ENCODE results near the gene AKNA.
"Not testable (repeated sequence)": the region's sequence is repeated elsewhere in the genome, so short reads cannot be mapped to it uniquely, and the experiment has no call there.

The AKNA gene

GRCh38 chr9:114327749-114328148, 60.0 kb downstream of the AKNA start:
- no peak overlapping the region for H3K4me2 ChIP-seq
- no peak overlapping the region for H3K4me3 ChIP-seq
- no peak overlapping the region for H3K9ac ChIP-seq
- no peak overlapping the region for H3K27ac ChIP-seq
- H4K20me1 ChIP-seq = peaks cover 0 to 4% (median 0%) of the 10 kb centered on the region in 11 experiments; a peak in 3 of 22 replicates
- H3K9me3 ChIP-seq (replicated peaks in 1 of 11) = peaks cover 0 to 8% (median 0%) of the 10 kb centered on the region in 11 experiments; a peak in 3 of 22 replicates
- H3K4me1 ChIP-seq = 0 out of 20 replicates have a peak, but pooled peaks cover 0 to 5% (median 0%) of the 10 kb centered on the region in 10 experiments
- no peaks in the 10 kb centered on the region for H3K36me3 ChIP-seq
- H3K27me3 ChIP-seq = no peaks in the 10 kb centered on the region
- no peak for TF ChIP-seq Cebpa-rat (IDR thresholded peaks at IDR 0.05)

- H3K4me3 ChIP-seq; H3K4me1 ChIP-seq; H3K36me3 ChIP-seq; H3K9me3 ChIP-seq (replicated peaks in 1 of 11); H3K9ac ChIP-seq; H3K4me2 ChIP-seq; H4K20me1 ChIP-seq; H3K27me3 ChIP-seq; H3K27ac ChIP-seq: not testable (repeated sequence)
Observed at GRCh38 chr9:114325684-114326254, 62.0 kb downstream of the AKNA start.

- not testable (repeated sequence) for H3K4me1 ChIP-seq; H3K4me3 ChIP-seq; H3K4me2 ChIP-seq; H4K20me1 ChIP-seq; H3K9me3 ChIP-seq (replicated peaks in 1 of 11); H3K27ac ChIP-seq; H3K9ac ChIP-seq; H3K27me3 ChIP-seq; H3K36me3 ChIP-seq
Observed at GRCh38 chr9:114324965-114325364, 62.8 kb downstream of the AKNA start.

GRCh38 chr9:114324492-114324891, 63.3 kb downstream of the AKNA start:
- H3K27me3 ChIP-seq = no peaks in the 10 kb centered on the region
- no peak for TF ChIP-seq Cebpa-rat (IDR thresholded peaks at IDR 0.05)
- H3K4me1 ChIP-seq = 0 out of 20 replicates have a peak, but pooled peaks cover 0 to 5% (median 0%) of the 10 kb centered on the region in 10 experiments
- H3K9me3 ChIP-seq (replicated peaks in 1 of 11) = peaks cover 0 to 8% (median 0%) of the 10 kb centered on the region in 11 experiments; a peak in 3 of 22 replicates
- no peak overlapping the region for H3K9ac ChIP-seq
- no peaks in the 10 kb centered on the region for H4K20me1 ChIP-seq
- H3K36me3 ChIP-seq = no peaks in the 10 kb centered on the region
- no peak overlapping the region for H3K27ac ChIP-seq
- no peak overlapping the region for H3K4me3 ChIP-seq
- no peak overlapping the region for H3K4me2 ChIP-seq

GRCh38 chr9:114323849-114324248, 63.9 kb downstream of the AKNA start:
- H3K36me3 ChIP-seq; H3K9ac ChIP-seq; H3K27me3 ChIP-seq; H4K20me1 ChIP-seq; H3K4me3 ChIP-seq; H3K27ac ChIP-seq; H3K4me1 ChIP-seq; H3K4me2 ChIP-seq; H3K9me3 ChIP-seq (replicated peaks in 1 of 11): not testable (repeated sequence)

GRCh38 chr9:114322831-114323531, 64.8 kb downstream of the AKNA start, which contains the start of gene ORM1:
ORM1 (plus strand) TSS chr9:114323098; CDS start chr9:114323134, 36 bp downstream.
- H3K9ac ChIP-seq; H3K4me3 ChIP-seq; H3K4me2 ChIP-seq; H3K27me3 ChIP-seq; H3K27ac ChIP-seq; H4K20me1 ChIP-seq; H3K9me3 ChIP-seq (replicated peaks in 1 of 11); H3K4me1 ChIP-seq; H3K36me3 ChIP-seq: not testable (repeated sequence)

GRCh38 chr9:114322160-114322818, 65.5 kb downstream of the AKNA start:
- not testable (repeated sequence) for H3K9ac ChIP-seq; H3K27me3 ChIP-seq; H3K27ac ChIP-seq; H3K9me3 ChIP-seq (replicated peaks in 1 of 11); H3K4me3 ChIP-seq; H3K36me3 ChIP-seq; H4K20me1 ChIP-seq; H3K4me2 ChIP-seq
- H3K4me1 ChIP-seq = peaks cover 9 to 13% (median 11%) of the 10 kb centered on the region in 10 experiments; a peak in 17 of 20 replicates

GRCh38 chr9:114321759-114322158, 66.0 kb downstream of the AKNA start:
- Histone ChIP-seq H3K9me3 (replicated peaks in 1 of 11) (no peaks in the 10 kb centered on the region), H3K27ac (no peak overlapping the region), H3K4me3 (no peak overlapping the region), H3K4me2 (no peak overlapping the region), H3K4me1 (peaks cover 9 to 17% (median 14%) of the 10 kb centered on the region in 10 experiments), H3K27me3 (no peaks in the 10 kb centered on the region), H3K36me3 (no peaks in the 10 kb centered on the region), H4K20me1 (no peaks in the 10 kb centered on the region), H3K9ac (no peak overlapping the region)
- TF ChIP-seq Cebpa-rat (IDR thresholded peaks at IDR 0.05) = no peak

- not testable (repeated sequence) for H3K27me3 ChIP-seq; H3K4me3 ChIP-seq; H3K36me3 ChIP-seq; H3K27ac ChIP-seq; H3K9ac ChIP-seq; H3K9me3 ChIP-seq (replicated peaks in 1 of 11); H4K20me1 ChIP-seq; H3K4me2 ChIP-seq
- peaks cover 9 to 27% (median 23%) of the 10 kb centered on the region in 10 experiments for H3K4me1 ChIP-seq
Observed at GRCh38 chr9:114320710-114321109, 67.1 kb downstream of the AKNA start.

GRCh38 chr9:114319147-114319546, 68.6 kb downstream of the AKNA start:
- Histone ChIP-seq H3K4me3 (no peak overlapping the region), H3K27ac (0 out of 22 replicates have a peak overlapping the region, but pooled peaks of 2 of the 11 experiments have one; percentile 16 to 40), H3K4me2 (peak overlapping the region in 1 of 11 experiments; percentile 21; a peak in 1 of 22 replicates), H3K4me1 (peaks cover 9 to 31% (median 27%) of the 10 kb centered on the region in 10 experiments), H3K9ac (no peak overlapping the region), H4K20me1 (no peaks in the 10 kb centered on the region), H3K36me3 (no peaks in the 10 kb centered on the region), H3K9me3 (replicated peaks in 1 of 11) (peaks cover 0 to 7% (median 0%) of the 10 kb centered on the region in 11 experiments; a peak in 1 of 22 replicates), H3K27me3 (no peaks in the 10 kb centered on the region)
- TF ChIP-seq Cebpa-rat (IDR thresholded peaks at IDR 0.05) = no peak

Measured in BLaER1 treated with 17β-estradiol and CSF1 and Interleukin-3, amounts not matched to agents 10 nM and 100 nM (cell line).